Putamen (tissue), 1 donor: ENCODE measurements around the gene ZNF804B.

ENCODE experiments used
- DNase-seq: peaks from one replicate; pipeline ENCODE4 v3.0.0-alpha.2; 2016; ENCODE audit warnings: low spot score

Gene ZNF804B

DNA sequence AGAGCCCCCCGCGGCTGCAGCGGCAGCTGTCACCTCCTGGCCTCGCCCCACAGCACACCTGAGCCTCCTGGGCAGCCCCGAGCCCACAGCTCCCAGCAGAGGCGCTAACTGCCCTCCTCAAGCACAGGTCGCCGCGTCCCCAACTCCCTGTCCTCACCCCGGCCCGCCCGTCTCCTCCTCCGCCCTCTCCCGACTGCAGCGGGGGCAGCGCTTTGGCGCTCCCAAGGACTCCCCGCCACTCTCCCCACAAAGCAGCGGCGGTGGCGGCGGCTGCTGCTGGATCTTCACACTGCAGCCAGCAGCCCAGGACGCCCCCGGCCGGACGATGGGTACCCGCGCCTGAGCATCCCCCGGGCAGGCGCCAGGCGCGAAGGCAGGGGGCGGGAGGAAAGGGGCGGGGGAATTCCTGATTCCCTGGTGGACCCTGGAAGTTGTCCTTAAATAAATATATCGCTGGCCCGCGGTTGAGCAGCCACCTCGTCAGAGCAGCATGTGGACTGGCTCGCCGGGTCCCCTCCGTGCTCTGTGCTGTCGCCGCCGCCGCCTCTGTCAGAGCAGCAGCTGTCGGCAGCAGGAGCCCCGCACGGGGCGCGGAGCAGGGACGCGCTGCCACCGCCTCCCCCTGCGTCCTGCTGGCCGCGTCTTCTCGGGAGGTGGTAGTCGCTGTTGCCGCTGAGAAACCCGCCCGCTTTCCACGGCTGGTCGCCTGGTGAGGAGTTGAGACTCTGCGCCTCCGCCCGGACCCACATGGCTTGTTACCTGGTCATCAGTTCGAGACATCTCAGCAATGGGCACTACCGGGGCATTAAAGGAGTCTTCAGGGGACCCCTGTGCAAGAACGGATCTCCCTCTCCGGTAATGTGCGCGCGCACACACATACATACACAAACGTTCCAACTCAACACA lies at the start of gene ZNF804B:
Gene ZNF804B (plus strand): TSS at position 471 of the 906 bp plus-strand sequence. CDS start 277 bp downstream, at position 748.
- no peak for DNase-seq

DNA sequence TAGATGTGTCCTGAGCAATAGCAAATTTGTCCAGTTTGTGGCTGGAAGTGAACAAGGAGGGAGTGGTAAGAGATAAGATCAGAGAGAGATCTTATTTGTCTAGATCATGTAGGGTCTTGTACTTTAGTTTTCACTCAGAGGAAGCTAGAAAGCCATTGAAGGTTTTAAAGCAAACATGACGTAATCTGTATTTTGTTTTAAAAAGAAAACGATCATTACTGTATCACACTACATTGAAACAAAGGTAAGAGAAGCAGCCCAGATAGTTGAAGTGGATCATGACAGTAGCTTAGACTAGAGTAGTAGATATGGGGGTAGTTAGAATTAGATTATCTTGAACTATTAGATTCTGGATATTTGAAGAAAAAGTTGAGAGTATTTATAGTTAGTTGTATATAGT lies 23.6 kb upstream of the ZNF804B start:
- no peak for DNase-seq

DNA sequence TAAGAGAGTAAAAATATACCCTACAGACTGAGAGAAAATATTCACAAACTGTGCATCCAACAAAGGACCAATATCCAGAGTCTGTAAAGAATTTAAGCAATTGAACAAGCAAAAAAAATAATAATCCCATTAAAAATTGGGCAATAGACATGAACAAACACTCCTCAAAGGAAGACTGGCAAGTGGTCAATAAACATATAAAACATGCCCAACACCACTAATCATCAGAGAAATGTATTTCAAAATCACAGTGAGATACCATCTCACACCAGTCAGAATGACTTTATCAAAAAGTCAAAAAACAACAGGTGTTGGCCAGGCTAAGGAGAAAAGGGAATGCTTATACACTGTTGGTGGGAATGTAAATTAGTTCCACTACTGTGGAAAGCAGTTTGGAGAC lies 21.9 kb upstream of the ZNF804B start:
- no peak for DNase-seq

DNA sequence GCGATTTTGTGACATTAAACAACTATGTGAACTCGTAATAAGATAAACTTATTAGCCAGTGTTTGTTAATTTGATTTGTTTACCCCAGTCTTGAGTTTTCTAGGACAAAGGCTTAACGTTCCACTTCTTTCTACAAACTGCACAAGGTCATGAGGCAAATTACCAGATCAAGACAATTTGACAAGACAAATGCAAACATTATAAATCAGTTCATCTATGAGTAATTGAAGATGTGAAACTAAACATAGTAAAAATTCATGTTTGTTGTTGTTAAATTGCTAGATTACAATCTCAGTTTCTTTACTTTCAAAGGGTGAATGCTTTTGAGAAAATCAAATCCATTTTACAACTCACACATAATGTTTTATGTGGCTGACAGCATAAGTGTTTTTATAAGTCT lies 13.4 kb upstream of the ZNF804B start:
- DNase-seq, result no peak

- no peak for DNase-seq
Measured at GRCh38 chr7:88756802-88757201, 2.7 kb upstream of the ZNF804B start.

DNA sequence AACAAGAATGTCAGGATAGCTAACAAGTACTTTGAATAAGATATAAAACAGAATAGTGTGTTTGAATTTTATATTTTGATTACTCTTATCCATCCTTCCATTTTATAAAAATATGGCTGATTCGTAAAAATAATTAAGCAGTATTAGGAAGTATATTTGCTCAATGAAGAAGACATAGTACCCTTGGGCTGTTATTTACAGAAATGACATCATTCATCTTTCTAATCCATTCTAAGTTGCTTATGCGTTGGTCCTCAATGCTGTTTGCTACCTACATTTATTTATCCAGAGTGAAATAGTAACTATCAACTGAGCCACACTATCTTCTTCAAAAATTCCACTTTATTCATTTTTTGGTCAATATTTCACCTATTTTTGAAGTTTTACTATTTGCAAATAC lies 2.1 kb upstream of the ZNF804B start:
- DNase-seq, result no peak

- peak; percentile 14 for DNase-seq
Measured at GRCh38 chr7:88758381-88759229, 895 bp upstream of the ZNF804B start.

DNA sequence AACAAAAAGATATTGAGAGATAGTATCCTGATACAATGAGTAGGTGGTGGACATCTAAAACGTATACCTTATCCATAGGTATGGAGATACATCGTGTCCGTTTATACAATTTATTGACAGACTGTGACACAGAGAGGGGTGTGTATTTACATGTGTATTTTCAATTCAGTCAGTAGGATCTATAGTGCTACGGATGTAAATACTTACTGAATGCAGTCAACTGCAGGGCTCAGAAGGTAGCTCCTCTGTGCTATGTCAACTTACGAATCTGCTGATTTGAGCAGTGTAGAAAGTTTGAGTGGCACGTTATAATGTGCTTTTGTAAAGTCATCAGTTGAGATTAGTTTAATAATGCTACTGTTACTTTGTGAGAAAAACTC lies 626 bp downstream of the ZNF804B start:
- DNase-seq, result no peak

GRCh38 chr7:88761779-88762178 lies 2.3 kb downstream of the ZNF804B start:
- no peak for DNase-seq

DNA sequence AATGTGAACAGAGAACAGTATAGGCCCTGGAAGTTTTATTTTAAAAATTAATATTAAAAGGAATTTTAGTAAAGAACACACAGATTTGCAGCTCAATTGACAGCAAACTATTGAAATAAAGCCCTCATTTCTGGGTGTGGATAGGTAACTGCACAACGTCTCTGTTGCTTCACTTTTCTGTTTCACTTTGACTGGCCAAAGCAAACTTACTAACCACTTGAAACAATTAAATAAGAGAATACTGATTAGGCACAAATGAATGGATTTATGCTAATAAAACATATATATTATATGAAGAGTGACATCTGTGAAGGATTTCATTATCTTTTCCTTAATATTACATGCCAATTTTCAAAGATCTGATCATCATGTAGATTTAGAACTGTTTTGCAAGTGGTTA lies 11.9 kb downstream of the ZNF804B start:
- DNase-seq, result no peak

DNA sequence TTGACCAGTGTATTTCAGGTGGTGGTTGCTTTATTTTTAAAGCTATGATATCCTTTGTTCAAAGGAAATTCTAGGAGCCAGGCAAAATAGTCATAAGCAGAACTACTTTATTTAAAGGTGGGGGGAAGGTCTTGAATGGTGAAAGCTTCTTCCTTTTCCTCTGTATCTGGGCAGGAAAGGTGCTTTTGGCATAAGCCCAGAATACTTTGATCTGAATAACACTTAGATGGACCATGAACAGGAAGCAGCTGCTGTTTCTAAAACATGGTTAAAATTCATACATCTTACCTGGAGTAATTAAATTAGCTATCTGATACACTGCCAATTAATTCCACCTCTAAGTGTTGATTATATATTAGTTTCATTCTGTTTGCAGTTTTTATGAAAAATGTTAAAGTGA lies 13.3 kb downstream of the ZNF804B start:
- DNase-seq, result no peak

DNA sequence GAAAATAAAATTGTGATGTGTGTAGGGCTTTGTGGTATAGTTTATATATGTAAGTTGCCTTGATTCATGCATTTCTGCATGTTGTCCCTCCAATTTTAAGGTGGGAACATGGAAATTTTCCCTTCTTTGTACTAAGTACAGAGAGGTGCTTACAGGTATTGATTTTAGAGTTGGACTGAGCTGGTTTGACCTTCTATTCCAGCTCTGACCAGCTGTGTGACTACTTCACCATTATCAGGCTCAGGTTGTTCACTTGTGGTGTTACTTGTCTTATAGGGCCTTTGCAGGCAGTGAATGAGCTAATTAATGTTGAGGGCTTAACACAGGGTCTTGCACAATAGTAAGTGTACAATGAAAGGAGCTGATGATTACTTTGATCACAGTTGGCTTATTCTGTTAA lies 16.3 kb downstream of the ZNF804B start:
- DNase-seq, result no peak

- no peak for DNase-seq
Measured at GRCh38 chr7:88787777-88788176, 28.3 kb downstream of the ZNF804B start.

DNA sequence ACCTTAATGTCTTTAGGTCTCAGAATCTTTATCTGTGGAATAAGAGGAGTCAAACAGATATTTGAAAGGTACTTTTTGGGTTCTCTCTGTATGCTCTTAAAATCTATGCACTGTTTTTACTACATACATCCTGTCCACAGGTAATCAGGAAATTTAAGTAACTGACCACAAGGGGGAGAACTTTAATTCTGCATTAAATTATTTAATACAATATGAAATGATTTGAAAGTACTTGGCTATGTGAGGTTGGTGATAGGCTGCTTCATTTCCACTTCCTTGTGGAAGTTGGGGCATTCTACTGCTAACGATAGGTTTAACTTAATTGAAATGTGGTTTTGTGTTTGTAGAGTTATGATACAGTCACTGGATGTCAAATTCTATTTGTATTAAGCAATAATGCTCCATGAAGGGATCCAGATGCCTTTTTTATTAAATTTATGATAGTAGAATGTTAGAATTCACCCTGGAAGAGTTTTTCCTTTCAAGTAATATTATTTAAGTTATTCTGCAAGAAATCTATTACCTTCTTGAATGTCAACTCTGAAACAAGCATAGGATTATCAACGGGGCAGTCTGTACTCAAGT lies 30.1 kb downstream of the ZNF804B start:
- DNase-seq, result no peak

- DNase-seq, result no peak
Measured at GRCh38 chr7:88791891-88792290, 32.4 kb downstream of the ZNF804B start.

GRCh38 chr7:88792361-88792760 lies 32.9 kb downstream of the ZNF804B start:
- DNase-seq, result no peak

DNA sequence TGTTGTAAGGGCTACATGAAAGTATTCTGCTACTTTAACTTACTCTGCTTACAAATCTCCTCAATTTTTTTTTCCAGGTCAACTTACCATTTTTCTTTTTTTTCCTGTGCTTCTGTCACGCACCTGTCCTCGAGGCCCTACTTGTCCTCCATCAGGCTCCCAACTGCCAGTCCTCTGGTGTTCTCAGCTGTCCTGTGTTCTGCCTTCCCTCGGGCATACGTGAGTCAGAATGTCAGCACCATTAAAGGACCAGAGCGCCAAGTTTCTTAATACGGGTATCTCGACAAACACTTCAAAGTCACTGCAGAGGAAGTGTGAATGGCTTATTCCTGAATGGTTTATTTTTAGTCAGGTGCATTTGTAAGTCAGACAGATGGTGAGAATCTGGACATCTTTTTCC lies 36.1 kb downstream of the ZNF804B start, which contains the start of gene TEX47:
Gene TEX47 (minus strand): TSS at position 185 of the 400 bp plus-strand sequence. CDS start 795 bp downstream, outside the sequence.
- no peak for DNase-seq

GRCh38 chr7:88801046-88801445 lies 41.5 kb downstream of the ZNF804B start:
- DNase-seq, result no peak

DNA sequence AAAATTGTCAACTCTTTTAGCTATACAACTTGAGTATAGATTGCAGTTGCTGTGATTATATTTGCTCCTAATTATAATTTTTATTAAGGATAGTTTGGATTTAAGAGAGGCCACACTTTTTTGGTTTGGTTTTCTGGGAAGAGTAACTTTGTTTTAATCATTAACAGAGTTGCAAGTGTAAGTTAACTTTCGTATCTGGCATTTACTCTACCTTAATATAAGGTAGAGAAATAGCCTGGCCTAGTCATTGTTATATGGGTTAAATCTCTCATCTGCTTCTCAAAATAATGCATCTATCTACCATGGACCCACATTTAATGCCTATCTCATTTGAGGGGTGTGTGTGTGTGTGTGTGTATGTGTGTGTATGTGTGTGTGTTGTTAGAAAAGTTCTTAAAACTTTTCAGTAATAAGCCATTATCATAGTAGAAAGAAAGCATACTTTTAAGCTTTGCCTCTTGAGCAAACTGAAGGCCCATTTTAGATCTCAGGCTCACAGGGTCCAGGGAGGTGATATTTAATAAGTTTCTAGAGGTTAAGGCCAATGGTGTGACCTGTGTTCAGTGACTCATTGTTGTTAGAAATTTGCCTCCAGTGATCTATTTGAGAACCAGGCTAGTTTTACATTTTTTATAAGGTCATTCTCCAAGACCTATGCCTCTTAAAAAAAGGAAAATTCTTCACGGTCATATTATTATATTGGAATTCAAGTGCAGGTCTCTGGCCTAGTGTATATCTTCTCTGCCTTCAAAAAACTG lies 47.0 kb downstream of the ZNF804B start:
- no peak for DNase-seq

- DNase-seq, result no peak
Measured at GRCh38 chr7:88818552-88818951, 59.1 kb downstream of the ZNF804B start.

DNA sequence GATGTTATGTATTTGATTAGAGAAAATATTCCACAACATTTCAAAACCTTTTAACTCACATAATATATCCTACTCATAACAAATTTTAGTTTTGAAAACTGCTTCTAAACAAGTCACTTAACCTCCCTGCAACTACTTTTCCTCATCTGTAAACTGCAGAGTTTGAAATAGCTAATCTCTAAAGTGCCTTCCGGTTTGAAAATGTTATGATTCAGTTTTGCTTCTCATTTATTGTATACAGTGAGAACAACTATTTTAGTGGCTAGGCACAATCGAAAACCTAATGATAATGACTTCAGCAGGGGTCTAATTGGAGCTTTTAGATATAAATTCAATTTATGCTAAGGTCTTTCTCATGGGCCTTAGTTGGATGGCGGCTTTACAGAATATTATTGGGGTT lies 66.7 kb downstream of the ZNF804B start:
- no peak for DNase-seq
